ENCODE measurements around the gene C1QTNF8. TPM values are rescaled to one million over a fixed set of nuclear protein-coding genes. Genes with fewer than 3 reads are reported as not detected.
"Not testable (repeated sequence)": the region's sequence is repeated elsewhere in the genome, so short reads cannot be mapped to it uniquely, and the experiment has no call there.

C1QTNF8 gene
- total RNA-seq, 1 donor from 2014 or later: not detected

DNA sequence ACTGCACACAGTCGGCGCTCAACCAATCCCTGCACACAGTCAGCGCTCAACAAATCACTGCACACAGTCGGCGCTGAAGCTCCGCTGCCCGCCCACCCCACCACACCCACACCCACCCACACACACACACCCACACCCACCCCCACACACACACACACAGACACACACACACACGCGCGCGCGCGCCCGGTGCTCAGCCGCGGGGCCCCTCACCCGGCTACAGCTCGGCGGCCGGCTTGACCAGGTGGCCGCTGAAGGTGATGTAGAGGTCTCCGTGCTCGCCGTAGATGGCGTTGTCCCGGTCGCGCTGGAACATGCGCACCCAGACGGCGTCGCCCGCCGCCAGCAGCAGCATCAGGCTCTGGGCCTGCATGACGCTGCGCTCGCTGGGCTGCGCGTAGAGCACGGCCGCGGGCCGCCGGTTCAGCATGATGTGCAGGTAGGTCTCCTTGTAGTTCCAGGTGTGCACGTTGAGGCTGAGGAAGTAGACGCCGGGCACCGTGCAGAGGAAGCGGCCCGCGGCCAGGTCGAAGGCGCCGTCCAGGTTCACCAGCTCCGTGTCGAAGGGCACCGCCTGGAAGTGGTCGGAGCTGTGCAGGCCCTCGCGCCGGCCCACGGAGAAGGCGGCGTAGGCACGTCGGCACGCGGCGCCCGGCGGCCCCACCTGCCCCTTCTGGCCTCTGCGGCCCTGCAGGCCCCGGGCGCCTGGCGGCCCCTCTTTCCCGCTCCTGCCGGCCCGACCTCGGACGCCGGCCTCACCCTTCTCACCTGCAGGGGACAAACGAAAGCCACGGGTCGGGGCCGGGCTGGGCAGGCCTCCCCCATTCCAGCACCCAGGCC is 2.5 kb downstream of the C1QTNF8 start:
- no peaks in the 10 kb centered on the region for H3K36me3 ChIP-seq (ENCODE audit: control insufficient read depth, insufficient read depth, low read length)
- no peak overlapping the region for H3K4me3 ChIP-seq (ENCODE audit: low read depth, low read length)
- TF ChIP-seq, protein P1, sequence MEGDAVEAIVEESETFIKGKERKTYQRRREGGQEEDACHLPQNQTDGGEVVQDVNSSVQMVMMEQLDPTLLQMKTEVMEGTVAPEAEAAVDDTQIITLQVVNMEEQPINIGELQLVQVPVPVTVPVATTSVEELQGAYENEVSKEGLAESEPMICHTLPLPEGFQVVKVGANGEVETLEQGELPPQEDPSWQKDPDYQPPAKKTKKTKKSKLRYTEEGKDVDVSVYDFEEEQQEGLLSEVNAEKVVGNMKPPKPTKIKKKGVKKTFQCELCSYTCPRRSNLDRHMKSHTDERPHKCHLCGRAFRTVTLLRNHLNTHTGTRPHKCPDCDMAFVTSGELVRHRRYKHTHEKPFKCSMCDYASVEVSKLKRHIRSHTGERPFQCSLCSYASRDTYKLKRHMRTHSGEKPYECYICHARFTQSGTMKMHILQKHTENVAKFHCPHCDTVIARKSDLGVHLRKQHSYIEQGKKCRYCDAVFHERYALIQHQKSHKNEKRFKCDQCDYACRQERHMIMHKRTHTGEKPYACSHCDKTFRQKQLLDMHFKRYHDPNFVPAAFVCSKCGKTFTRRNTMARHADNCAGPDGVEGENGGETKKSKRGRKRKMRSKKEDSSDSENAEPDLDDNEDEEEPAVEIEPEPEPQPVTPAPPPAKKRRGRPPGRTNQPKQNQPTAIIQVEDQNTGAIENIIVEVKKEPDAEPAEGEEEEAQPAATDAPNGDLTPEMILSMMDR (IDR thresholded peaks at IDR 0.05; ENCODE audit: insufficient read depth, low read length, severe bottlenecking): no peak
- FAIRE-seq (no peak), DNase-seq (ENCODE audit: low read depth) (no peak)
- peaks cover 2% of the 10 kb centered on the region for H3K27me3 ChIP-seq (ENCODE audit: control insufficient read depth, insufficient read depth, low read length)

DNA sequence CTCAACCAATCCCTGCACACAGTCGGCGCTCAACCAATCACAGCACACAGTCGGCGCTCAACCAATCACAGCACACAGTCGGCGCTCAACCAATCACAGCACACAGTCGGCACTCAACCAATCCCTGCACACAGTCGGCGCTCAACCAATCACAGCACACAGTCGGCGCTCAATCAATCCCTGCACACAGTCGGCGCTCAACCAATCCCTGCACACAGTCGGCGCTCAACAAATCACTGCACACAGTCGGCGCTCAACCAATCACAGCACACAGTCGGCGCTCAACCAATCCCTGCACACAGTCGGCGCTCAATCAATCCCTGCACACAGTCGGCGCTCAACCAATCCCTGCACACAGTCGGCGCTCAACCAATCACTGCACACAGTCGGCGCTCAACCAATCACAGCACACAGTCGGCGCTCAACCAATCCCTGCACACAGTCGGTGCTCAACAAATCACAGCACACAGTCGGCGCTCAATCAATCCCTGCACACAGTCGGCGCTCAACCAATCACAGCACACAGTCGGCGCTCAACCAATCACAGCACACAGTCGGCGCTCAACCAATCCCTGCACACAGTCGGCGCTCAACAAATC is 3.3 kb downstream of the C1QTNF8 start:
- H3K4me3 ChIP-seq (ENCODE audit: low read depth, low read length); DNase-seq (ENCODE audit: low read depth); H3K36me3 ChIP-seq (ENCODE audit: control insufficient read depth, insufficient read depth, low read length); H3K27me3 ChIP-seq (ENCODE audit: control insufficient read depth, insufficient read depth, low read length); FAIRE-seq: not testable (repeated sequence)

DNA sequence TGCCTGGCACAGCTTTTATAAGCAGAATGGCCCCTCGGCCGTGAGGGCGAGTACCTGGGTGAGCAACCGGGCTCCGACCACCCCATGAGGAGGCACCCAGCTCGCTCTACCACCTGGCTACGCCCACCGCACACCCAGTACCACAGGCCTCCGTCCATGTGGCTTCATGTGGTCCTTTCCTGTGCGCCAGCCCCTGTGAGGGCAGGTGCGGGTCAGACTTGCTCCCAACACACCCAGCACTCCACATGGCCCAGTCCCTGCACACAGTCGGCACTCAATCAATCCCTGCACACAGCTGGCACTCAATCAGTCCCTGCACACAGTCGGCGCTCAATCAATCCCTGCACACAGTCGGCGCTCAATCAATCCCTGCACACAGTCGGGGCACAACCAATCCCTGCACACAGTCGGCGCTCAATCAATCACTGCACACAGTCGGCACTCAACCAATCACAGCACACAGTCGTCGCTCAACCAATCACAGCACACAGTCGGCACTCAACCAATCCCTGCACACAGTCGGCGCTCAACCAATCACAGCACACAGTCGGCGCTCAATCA is 4.0 kb downstream of the C1QTNF8 start:
- H3K4me3 ChIP-seq (ENCODE audit: low read depth, low read length): no peak overlapping the region
- DNase-seq (ENCODE audit: low read depth): no peak
- no peaks in the 10 kb centered on the region for H3K36me3 ChIP-seq (ENCODE audit: control insufficient read depth, insufficient read depth, low read length)
- TF ChIP-seq, protein P1 (IDR thresholded peaks at IDR 0.05; ENCODE audit: insufficient read depth, low read length, severe bottlenecking): no peak
- FAIRE-seq: peak; percentile 97
- peaks cover 2% of the 10 kb centered on the region for H3K27me3 ChIP-seq (ENCODE audit: control insufficient read depth, insufficient read depth, low read length)

DNA sequence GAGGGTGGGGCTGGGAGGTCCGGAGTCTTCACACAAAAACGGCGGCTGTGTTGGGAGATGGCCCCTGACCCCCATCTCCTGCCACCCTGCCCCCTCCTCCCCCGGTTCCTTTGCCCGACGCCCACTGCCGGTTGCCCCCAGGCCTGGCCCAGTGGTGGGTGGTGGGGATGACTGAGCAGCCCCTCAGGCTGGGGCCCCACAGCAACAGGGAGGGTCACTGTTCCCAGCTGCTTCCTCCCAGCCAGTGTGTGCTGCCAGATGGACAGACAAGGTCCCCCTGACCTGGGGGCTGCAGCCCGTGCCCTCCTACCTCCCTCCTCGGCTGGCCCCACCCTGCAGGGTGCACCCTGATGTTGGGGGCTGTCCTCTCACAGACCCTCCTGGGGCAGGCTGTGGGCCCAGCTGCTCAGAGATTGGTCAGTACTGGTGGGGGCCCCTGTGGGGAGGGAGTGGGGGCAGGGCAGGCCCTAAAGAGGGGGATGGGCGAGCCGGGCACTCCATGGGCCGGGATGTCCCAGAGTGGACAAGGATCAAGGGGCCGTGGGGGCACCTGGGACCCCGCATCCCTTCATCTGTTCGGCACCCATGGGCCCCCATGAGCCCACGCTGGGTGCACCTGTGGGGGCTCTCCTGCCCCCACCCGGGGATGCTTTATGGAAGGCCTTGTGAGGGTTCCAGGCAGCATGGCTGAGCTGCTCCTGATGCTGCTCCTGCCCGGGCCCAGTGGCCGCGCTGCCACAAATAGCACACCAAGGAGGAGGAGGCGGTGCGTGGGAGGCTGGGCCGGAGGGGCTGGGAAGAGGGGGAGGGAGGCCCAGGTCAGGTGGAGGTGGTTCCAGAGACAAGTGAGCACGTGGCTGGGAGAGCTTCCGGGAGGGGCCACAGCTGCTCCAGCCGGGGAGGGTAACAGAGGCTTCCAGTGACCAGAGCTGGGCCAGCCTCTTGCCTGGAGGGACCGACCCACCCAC is 5.1 kb downstream of the C1QTNF8 start:
- Histone ChIP-seq H3K27me3 (ENCODE audit: control insufficient read depth, insufficient read depth, low read length) (peaks cover 2% of the 10 kb centered on the region), H3K4me3 (ENCODE audit: low read depth, low read length) (no peak overlapping the region), H3K36me3 (ENCODE audit: control insufficient read depth, insufficient read depth, low read length) (no peaks in the 10 kb centered on the region)
- TF ChIP-seq, protein P1 (IDR thresholded peaks at IDR 0.05; ENCODE audit: insufficient read depth, low read length, severe bottlenecking): no peak
- DNase-seq (ENCODE audit: low read depth) (no peak), FAIRE-seq (no peak)

DNA sequence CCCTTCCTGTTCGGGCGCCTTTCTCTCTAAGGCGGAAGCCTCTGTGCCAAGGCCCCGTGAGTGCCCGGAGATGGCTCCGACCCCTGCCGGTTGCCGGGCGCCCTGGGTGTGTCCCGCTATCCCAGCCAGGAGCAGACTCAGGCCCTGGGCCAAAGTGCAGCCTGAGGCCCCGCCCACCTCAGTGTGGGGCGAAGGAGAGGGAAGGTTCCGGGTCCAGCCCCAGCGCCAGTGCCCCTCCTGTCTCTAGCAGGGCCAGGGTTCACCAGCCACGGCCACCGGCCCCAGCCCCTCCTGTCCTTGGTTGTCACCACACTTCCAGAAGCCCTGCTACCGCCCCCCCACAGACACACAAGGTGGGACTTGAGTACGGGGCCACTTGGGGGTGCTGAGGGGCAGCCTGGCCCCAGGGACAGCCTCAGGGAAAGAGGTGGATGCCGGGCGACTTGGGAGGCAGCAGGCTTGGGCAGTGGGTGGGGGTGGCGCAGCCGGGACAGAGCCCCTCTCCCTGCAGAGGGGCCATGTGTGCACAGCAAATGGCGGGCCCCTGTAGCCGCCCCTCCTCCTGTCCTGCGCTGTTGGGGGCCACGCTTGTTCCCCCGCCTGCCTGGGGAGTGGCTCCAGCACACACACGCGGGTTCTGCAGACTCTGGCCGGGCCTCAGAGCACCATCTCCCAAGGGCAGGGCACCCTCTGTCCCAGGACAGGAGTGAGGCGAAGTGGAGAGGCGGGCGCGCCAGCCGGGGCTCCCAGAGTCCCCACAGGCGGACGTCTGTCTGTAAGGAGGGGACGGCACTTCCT is 6.0 kb downstream of the C1QTNF8 start:
- DNase-seq (ENCODE audit: low read depth): no peak
- no peaks in the 10 kb centered on the region for H3K36me3 ChIP-seq (ENCODE audit: control insufficient read depth, insufficient read depth, low read length)
- peaks cover 2% of the 10 kb centered on the region for H3K27me3 ChIP-seq (ENCODE audit: control insufficient read depth, insufficient read depth, low read length)
- H3K4me3 ChIP-seq (ENCODE audit: low read depth, low read length): no peak overlapping the region
- TF ChIP-seq, protein P1 (IDR thresholded peaks at IDR 0.05; ENCODE audit: insufficient read depth, low read length, severe bottlenecking): no peak
- FAIRE-seq: no peak
